Esophagus (tissue), 2 donors: ENCODE measurements around the gene GRAMD4. TPM values are rescaled to one million over a fixed set of nuclear protein-coding genes. Genes with fewer than 3 reads are reported as not detected.

ENCODE experiments used
- H3K27ac ChIP-seq, 2 donors: one replicate each; pipeline ENCODE4 v1.5.1; 2013; ENCODE audit warnings: low read depth in 2 of 2, mild to moderate bottlenecking in 2 of 2, inconsistent platforms in 1 of 2, low read length in 1 of 2, moderate library complexity in 1 of 2
- H3K27me3 ChIP-seq, 2 donors: one replicate each; pipeline ENCODE4 v1.6.1; 2013; ENCODE audit warnings: low read length in 2 of 2, control low read depth in 1 of 2, mild to moderate bottlenecking in 1 of 2; ENCODE audit not compliant: insufficient read depth in 2 of 2, control insufficient read depth in 1 of 2
- H3K36me3 ChIP-seq, 2 donors: one replicate each; pipeline ENCODE4 v1.6.1; 2013; ENCODE audit warnings: low read length in 1 of 2; ENCODE audit not compliant: control insufficient read depth in 2 of 2, insufficient read depth in 2 of 2
- H3K4me1 ChIP-seq, 2 donors: one replicate each; pipeline ENCODE4 v1.6.1; 2013; ENCODE audit warnings: low read length in 1 of 2; ENCODE audit not compliant: control insufficient read depth in 2 of 2, insufficient read depth in 2 of 2
- H3K4me3 ChIP-seq, 2 donors: one replicate each; pipeline ENCODE4 v1.5.1; 2013; ENCODE audit warnings: low read length in 2 of 2, mild to moderate bottlenecking in 2 of 2, low read depth in 1 of 2, moderate library complexity in 1 of 2
- H3K9me3 ChIP-seq, 2 donors: one replicate each; pipeline ENCODE4 v1.6.1; 2013; ENCODE audit warnings: mild to moderate bottlenecking in 2 of 2, low read depth in 1 of 2, low read length in 1 of 2, moderate library complexity in 1 of 2; ENCODE audit not compliant: control insufficient read depth in 2 of 2, insufficient read depth in 1 of 2
- WGBS, 2 donors: extraction: QIAGEN DNeasy Blood & Tissue Kit; methylation state at CpG; one replicate each; pipeline ENCODE4 v1.1.7; 2013; 5-methylcytosine and 5-hydroxymethylcytosine counted together
- polyA plus RNA-seq, 2 donors: library from polyadenylated mRNA; stranded (reverse); fragments of 200-250 nt; gene quantifications; one replicate each; pipeline ENCODE4 v1.2.3, GENCODE V29; 2013
- donor health status: healthy with polysubstance abuse.
- donor health status: Bipolar disorder and iron deficiency.

The GRAMD4 gene
- polyA plus RNA-seq, 2 donors = 15.6 to 18.0 TPM

DNA sequence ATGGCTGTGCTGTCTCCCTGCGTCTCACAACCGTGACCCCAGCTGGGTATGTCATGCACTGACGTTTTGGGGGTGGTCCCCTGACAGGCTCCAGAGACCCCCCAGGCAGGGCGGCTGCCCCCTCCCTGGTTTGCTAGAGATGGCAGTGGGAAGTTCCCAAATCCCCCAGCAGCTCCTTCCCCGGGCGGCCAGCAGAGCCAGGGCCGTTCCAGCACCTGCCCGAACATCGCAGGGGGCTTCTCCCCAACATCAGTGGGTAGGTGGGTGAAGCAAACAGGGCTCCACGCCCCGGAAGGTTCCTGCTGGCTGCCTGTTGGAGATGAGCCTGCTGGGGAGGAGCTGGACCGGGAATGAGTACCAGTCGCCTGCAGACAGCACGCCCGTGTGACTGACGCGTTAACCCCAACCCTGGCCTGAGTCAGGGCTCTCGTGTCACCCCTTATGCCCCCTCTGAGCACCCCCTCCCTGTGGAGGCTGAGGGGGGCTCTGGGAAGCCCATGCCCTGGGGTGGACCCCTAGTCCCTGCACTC, 45.6 kb downstream of the GRAMD4 start:
- H3K4me3 ChIP-seq = no peak overlapping the region
- no peak overlapping the region for H3K27ac ChIP-seq
- peaks cover 0 to 2% of the 10 kb centered on the region in 2 donors for H3K9me3 ChIP-seq
- 94 to 95% methylated on average over 18 of the region's 18 CpGs for WGBS, 2 donors
- peaks cover 0 to 4% of the 10 kb centered on the region in 2 donors for H3K4me1 ChIP-seq
- H3K36me3 ChIP-seq = peaks cover 12 to 75% of the 10 kb centered on the region in 2 donors
- no peaks in the 10 kb centered on the region for H3K27me3 ChIP-seq

DNA sequence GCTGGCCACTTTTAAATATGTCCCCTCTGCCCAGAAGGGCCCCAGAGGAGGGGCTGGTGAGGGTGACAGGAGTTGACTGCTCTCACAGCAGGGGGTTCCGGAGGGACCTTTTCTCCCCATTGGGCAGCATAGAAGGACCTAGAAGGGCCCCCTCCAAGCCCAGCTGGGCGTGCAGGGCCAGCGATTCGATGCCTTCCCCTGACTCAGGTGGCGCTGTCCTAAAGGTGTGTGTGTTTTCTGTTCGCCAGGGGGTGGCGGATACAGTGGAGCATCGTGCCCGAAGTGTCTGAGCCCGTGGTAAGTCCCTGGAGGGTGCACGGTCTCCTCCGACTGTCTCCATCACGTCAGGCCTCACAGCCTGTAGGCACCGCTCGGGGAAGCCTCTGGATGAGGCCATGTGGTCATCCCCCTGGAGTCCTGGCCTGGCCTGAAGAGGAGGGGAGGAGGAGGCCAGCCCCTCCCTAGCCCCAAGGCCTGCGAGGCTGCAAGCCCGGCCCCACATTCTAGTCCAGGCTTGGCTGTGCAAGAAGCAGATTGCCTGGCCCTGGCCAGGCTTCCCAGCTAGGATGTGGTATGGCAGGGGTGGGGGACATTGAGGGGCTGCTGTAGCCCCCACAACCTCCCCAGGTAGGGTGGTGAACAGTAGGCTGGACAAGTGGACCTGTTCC, 46.5 kb downstream of the GRAMD4 start:
- peaks cover 0 to 2% of the 10 kb centered on the region in 2 donors for H3K9me3 ChIP-seq
- H3K27me3 ChIP-seq = no peaks in the 10 kb centered on the region
- peaks cover 0 to 4% of the 10 kb centered on the region in 2 donors for H3K4me1 ChIP-seq
- peaks cover 12 to 78% of the 10 kb centered on the region in 2 donors for H3K36me3 ChIP-seq
- H3K4me3 ChIP-seq = no peak overlapping the region
- H3K27ac ChIP-seq = no peak overlapping the region
- 91 to 92% methylated on average over 17 of the region's 17 CpGs for WGBS, 2 donors

DNA sequence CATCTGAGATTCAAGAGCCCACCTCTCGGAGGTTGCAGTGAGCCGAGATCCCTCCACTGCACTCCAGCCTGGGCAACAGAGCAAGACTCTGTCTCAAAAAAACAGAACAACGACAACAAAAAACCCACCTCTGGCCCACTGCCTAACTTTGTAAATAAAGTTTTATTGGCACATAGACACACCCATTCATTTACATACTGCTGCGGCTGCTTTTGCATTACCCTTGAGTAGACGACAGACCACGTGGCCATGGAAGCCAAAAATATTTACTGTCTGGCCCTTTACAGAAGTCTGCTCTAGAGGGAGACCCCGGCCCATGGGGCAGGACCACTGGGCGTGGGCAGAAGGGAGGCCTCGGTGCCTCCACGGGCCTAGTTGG, 47.0 kb downstream of the GRAMD4 start:
- peaks cover 0 to 2% of the 10 kb centered on the region in 2 donors for H3K9me3 ChIP-seq
- 96% methylated on average over 10 of the region's 10 CpGs for WGBS, 2 donors
- H3K36me3 ChIP-seq = peaks cover 12 to 77% of the 10 kb centered on the region in 2 donors
- H3K4me1 ChIP-seq = peaks cover 0 to 4% of the 10 kb centered on the region in 2 donors
- H3K4me3 ChIP-seq = no peak overlapping the region
- H3K27me3 ChIP-seq = no peaks in the 10 kb centered on the region
- H3K27ac ChIP-seq = no peak overlapping the region

DNA sequence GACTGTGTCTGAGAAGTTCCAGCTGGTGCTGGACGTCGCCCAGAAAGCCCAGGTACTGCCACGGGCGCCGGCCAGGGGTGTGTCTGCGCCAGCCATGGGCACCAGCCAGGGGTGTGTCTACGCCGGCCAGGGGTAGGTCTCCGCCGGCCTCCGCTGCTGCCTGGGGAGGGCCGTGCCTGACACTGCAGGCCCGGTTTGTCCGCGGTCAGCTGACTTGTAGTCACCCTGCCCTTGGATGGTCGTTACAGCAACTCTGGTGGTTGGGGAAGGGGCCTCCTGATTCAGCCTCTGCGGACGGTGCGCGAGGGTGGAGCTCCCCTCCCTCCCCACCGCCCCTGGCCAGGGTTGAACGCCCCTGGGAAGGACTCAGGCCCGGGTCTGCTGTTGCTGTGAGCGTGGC, 47.9 kb downstream of the GRAMD4 start:
- WGBS, 2 donors = 83 to 86% methylated on average over 24 of the region's 24 CpGs
- Histone ChIP-seq H3K4me3 (no peak overlapping the region), H3K27me3 (no peaks in the 10 kb centered on the region), H3K36me3 (peaks cover 12 to 72% of the 10 kb centered on the region in 2 donors), H3K27ac (no peak overlapping the region), H3K9me3 (peaks cover 0 to 2% of the 10 kb centered on the region in 2 donors), H3K4me1 (peaks cover 0 to 4% of the 10 kb centered on the region in 2 donors)

DNA sequence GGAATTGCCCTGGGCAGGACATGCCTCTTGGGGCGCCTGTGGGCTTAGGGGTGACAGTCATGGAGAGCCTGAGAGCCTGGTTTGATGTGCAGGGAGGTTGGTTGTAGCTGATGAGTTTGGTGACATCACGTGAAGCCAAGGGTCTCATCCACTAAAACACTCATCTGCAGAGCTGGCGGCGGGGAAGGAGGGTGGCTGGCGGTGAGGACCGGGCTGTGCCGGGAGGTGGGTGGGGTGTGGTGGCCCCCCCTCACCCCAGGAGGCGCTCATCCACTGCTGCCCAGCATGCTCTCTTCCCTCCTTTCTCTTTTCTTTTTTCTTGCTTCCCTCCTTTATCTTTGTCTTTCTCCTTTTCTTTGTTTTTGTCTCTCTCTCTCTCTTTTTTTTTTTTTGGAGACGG, 49.0 kb downstream of the GRAMD4 start:
- Histone ChIP-seq H3K9me3 (no peaks in the 10 kb centered on the region), H3K27ac (no peak overlapping the region), H3K36me3 (peaks cover 17 to 67% of the 10 kb centered on the region in 2 donors), H3K4me1 (peaks cover 0 to 6% of the 10 kb centered on the region in 2 donors), H3K27me3 (no peaks in the 10 kb centered on the region), H3K4me3 (no peak overlapping the region)
- 92 to 93% methylated on average over 8 to 9 of the region's 9 CpGs for WGBS, 2 donors

DNA sequence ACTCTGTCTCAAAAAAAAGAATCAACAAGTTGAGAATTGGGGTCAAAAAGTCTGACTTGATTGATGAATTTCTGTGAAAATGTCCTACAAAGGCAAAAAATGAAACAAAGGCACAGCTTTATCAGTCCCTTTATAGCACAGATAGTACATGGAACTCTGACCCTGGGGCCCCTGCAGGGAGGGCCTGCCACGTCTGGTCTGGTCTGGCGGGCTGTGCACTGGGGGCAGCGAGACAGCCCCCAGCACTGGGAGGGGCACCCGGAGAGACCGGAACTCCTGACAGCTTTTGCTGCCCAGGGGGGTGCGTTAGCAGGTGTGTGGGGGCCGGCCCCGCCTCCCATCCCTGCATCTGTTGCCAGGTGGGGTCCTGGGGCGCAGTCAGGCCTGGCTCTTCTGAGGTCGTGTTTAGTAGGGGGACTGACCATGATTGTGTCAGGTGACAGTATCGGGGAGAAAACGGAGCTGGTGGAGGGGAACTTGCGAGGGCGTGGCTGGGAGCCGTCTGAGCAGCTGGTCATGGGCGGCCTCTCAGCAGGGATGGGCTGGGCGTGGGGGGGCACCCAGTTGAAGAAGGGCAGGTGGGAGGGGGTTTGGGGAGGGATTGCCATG, 51.7 kb downstream of the GRAMD4 start:
- Histone ChIP-seq H3K27ac (no peak overlapping the region), H3K27me3 (no peaks in the 10 kb centered on the region), H3K9me3 (no peaks in the 10 kb centered on the region), H3K4me1 (peaks cover 0 to 2% of the 10 kb centered on the region in 2 donors), H3K36me3 (peaks cover 14 to 69% of the 10 kb centered on the region in 2 donors), H3K4me3 (no peak overlapping the region)
- 78 to 87% methylated on average over 17 of the region's 17 CpGs for WGBS, 2 donors

DNA sequence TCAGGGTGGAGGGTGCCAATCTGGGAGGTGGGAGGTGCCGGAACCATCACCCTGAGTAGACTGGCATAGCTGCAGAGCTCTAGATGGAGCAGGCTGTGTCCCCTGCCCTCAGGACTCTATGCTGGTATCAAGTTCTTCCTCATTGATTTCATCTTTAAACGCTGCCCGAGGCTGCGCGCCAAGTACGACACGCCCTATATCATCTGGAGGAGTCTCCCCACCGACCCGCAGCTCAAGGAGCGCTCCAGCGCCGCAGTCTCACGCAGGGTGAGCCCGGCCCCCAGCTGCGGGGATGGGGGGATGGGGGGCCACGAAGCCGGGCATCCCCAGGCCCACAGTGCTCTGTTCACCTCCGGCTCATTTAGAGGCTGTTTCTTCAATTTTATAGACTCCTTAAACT, 52.5 kb downstream of the GRAMD4 start:
- Histone ChIP-seq H3K9me3 (no peaks in the 10 kb centered on the region), H3K27me3 (no peaks in the 10 kb centered on the region), H3K27ac (no peak overlapping the region), H3K4me1 (peaks cover 2% of the 10 kb centered on the region in 2 donors), H3K36me3 (peaks cover 11 to 69% of the 10 kb centered on the region in 2 donors), H3K4me3 (no peak overlapping the region)
- 76 to 82% methylated on average over 18 of the region's 18 CpGs for WGBS, 2 donors

DNA sequence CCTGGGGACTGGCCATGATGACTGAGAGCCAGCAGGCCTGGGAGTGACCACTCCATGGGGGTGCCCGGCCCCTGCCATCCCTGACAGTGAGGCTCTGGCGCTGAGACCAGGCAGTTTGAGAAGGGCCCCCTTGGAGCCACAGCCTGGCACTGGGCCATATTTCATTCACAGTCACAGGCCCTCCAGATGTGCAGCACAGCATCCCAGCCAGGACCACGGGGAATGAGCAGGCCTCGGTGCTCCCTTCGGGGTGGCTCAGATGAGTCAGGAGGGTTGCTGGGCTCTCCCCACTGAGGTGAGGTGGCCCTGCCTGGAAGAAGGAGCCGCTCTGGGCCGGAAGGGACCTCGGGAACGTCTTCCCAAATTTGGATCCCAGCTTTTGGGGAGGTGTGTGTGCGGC, 53.0 kb downstream of the GRAMD4 start:
- no peaks in the 10 kb centered on the region for H3K9me3 ChIP-seq
- H3K4me1 ChIP-seq = peaks cover 2 to 3% of the 10 kb centered on the region in 2 donors
- H3K36me3 ChIP-seq = peaks cover 11 to 68% of the 10 kb centered on the region in 2 donors
- no peak overlapping the region for H3K4me3 ChIP-seq
- no peak overlapping the region for H3K27ac ChIP-seq
- WGBS, 2 donors = 75 to 86% methylated on average over 10 of the region's 10 CpGs
- no peaks in the 10 kb centered on the region for H3K27me3 ChIP-seq

DNA sequence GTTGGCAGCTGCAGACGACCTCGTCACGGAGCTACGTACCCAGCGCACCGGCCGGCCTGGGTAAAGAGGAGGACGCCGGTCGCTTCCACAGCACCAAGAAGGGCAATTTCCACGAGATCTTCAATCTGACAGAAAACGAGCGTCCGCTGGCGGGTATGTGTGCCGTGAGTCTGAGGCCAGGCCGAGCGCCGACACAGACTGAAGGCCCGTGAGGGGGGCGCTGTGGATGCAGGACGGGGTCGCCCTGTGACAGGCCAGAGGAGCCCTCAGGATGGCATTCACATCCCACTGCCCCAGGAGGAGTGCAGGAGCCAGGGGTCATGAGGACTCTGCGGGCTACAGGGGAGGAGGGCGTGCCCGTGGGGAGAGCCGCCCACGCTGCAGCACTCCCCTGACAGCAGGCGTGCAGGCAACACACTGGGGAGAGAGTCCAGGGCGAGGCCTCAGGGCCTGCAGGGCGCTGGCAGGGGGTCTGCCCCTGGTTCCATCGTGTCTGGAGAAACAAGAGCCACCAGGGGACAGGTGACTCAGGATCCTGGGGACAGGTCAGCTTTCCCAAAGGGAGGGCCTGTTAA, 53.6 kb downstream of the GRAMD4 start:
- Histone ChIP-seq H3K27me3 (no peaks in the 10 kb centered on the region), H3K9me3 (no peaks in the 10 kb centered on the region), H3K36me3 (peaks cover 9 to 64% of the 10 kb centered on the region in 2 donors), H3K4me1 (peaks cover 2 to 3% of the 10 kb centered on the region in 2 donors), H3K27ac (peak overlapping the region in 1 of 2 donors; percentile 5), H3K4me3 (no peak overlapping the region)
- 85 to 88% methylated on average over 32 of the region's 32 CpGs for WGBS, 2 donors
